H1 (cell line): ENCODE data around the gene MYCBPAP.

ENCODE experiments used
- CTCF ChIP-seq, 3 experiments: IDR thresholded peaks; 1 replicate in 2 of 3; 2 replicates in 1 of 3; pipeline versions ENCODE4 v1.5.1 to v1.6.1; 2011; ENCODE audit warnings: low read length in 3 of 3, mild to moderate bottlenecking in 3 of 3, inconsistent platforms in 2 of 3, low read depth in 1 of 3, moderate library complexity in 1 of 3; ENCODE audit not compliant: insufficient read depth in 1 of 3; ENCODE audit errors: control extremely low read depth in 1 of 3
- EZH2 ChIP-seq: fragments of 200-600 bp; sonication (generic); IDR thresholded peaks from 2 replicates; pipeline ENCODE4 v1.7.1; 2012; ENCODE audit warnings: low read depth, mild to moderate bottlenecking, moderate library complexity, low read length, inconsistent platforms; ENCODE audit not compliant: severe bottlenecking
- GABPA ChIP-seq: IDR thresholded peaks from 2 replicates; pipeline ENCODE4 v1.6.1; 2011; ENCODE audit warnings: mild to moderate bottlenecking, low read length, moderate library complexity, borderline replicate concordance; ENCODE audit not compliant: insufficient read depth
- JUND ChIP-seq: IDR thresholded peaks from 2 replicates; pipeline ENCODE4 v1.6.1; 2011; ENCODE audit warnings: mild to moderate bottlenecking, improper control_type of control experiment, low read length

GRCh38 chr17:50480142-50480764 is 28.0 kb upstream of the MYCBPAP start:
- TF ChIP-seq GABPA (no peak), CTCF (IDR thresholded peaks at IDR 0.05; ENCODE audit: control extremely low read depth in 1 of 3, insufficient read depth in 1 of 3, low read depth in 1 of 3, low read length in 3 of 3) (no peak), JUND (no peak), EZH2 (no peak)
